HG02981 (cell line): Measurements from ENCODE around the gene CHD8.
"Not testable (repeated sequence)": the region's sequence is repeated elsewhere in the genome, so short reads cannot be mapped to it uniquely, and the experiment has no call there.

Experiments used
- ATAC-seq: cut with Tn5 transposase; IDR thresholded peaks from one replicate; pipeline ENCODE4 v1.9.1; 2021; ENCODE audit warnings: mild to moderate bottlenecking, moderate library complexity; ENCODE audit not compliant: unreplicated experiment

Gene CHD8

GRCh38 chr14:21436567-21437062 lies 19.3 kb downstream of the CHD8 start:
- peak; percentile 4 for ATAC-seq

GRCh38 chr14:21431126-21431525 lies 24.8 kb downstream of the CHD8 start:
- no peak for ATAC-seq

GRCh38 chr14:21428930-21429329 lies 27.0 kb downstream of the CHD8 start:
- ATAC-seq, result no peak

GRCh38 chr14:21426692-21427091 lies 29.2 kb downstream of the CHD8 start:
- ATAC-seq, result no peak

GRCh38 chr14:21419528-21419927 lies 36.4 kb downstream of the CHD8 start:
- no peak for ATAC-seq

GRCh38 chr14:21415329-21415728 lies 40.6 kb downstream of the CHD8 start:
- ATAC-seq, result no peak

GRCh38 chr14:21414137-21414631 lies 41.7 kb downstream of the CHD8 start:
- no peak for ATAC-seq

- ATAC-seq, result no peak
These were observed 47.8 kb downstream of the CHD8 start for GRCh38 chr14:21408147-21408546.

GRCh38 chr14:21406213-21406612 lies 49.7 kb downstream of the CHD8 start:
- no peak for ATAC-seq

- no peak for ATAC-seq
These were observed 50.8 kb downstream of the CHD8 start for GRCh38 chr14:21405097-21405496.

GRCh38 chr14:21399311-21399870 lies 56.5 kb downstream of the CHD8 start:
- ATAC-seq, result no peak

- ATAC-seq, result no peak
These were observed 57.0 kb downstream of the CHD8 start for GRCh38 chr14:21398901-21399300.

- no peak for ATAC-seq
These were observed 60.5 kb downstream of the CHD8 start for GRCh38 chr14:21395450-21395849.

- ATAC-seq, result no peak
These were observed 70.6 kb downstream of the CHD8 start for GRCh38 chr14:21385188-21385904.

- peak; percentile 28 for ATAC-seq
These were observed 71.5 kb downstream of the CHD8 start for GRCh38 chr14:21384494-21384851.

GRCh38 chr14:21383848-21384493 lies 72.0 kb downstream of the CHD8 start, which contains the start of gene SUPT16H:
TSS of gene SUPT16H (minus strand) at chr14:21384019. CDS start at chr14:21383927, 92 bp downstream.
- ATAC-seq, result peak; percentile 86

GRCh38 chr14:21382886-21383847 lies 72.8 kb downstream of the CHD8 start:
- peak; percentile 25 for ATAC-seq

- ATAC-seq, result no peak
These were observed 73.8 kb downstream of the CHD8 start for GRCh38 chr14:21382095-21382494.

GRCh38 chr14:21379338-21379737 lies 76.6 kb downstream of the CHD8 start:
- no peak for ATAC-seq

- no peak for ATAC-seq
These were observed 81.9 kb downstream of the CHD8 start for GRCh38 chr14:21373980-21374379.

- not testable (repeated sequence) for ATAC-seq
These were observed 83.1 kb downstream of the CHD8 start for GRCh38 chr14:21372814-21373213.
